K562 (cell line): ENCODE results near the gene ITLN1. TPM values are rescaled to one million over a fixed set of nuclear protein-coding genes. Genes with fewer than 3 reads are reported as not detected.

ENCODE experiments used
- ATAC-seq: fragments of 200-7000 bp; cut with Tn5 transposase; 3 replicates; pipeline ENCODE4 v1.9.1; 2020; ENCODE audit warnings: moderate library complexity
- BruUV-seq: library from RNA; stranded (reverse); fragments of 400-500 nt; replicated peaks from 2 replicates; lab custom pipeline; 2021; lab: Mats Ljungman, UMichigan
- CTCF ChIA-PET: fragments of 300-600 bp; formaldehyde crosslinking; extraction: SDS; loops from one replicate; lab custom pipeline; 2021; ENCODE audit warnings: low intra/inter-chr PET ratio; lab: Yijun Ruan, JAX
- POLR2A ChIA-PET: fragments of 300-600, 350-650 bp; sonication (Branson Sonifier 250); formaldehyde crosslinking; extraction: SDS; loops from one replicate; lab custom pipeline; 2021; ENCODE audit warnings: antibody characterized with exemption, inconsistent platforms; lab: Yijun Ruan, JAX
- DNase-seq, 4 experiments: peaks; one replicate each; pipeline versions ENCODE4 v3.0.0 to v3.0.0-alpha.2; 2011 to 2018; ENCODE audit warnings: low spot score in 3 of 4, mixed read lengths in 3 of 4; ENCODE audit errors: extremely low read depth in 1 of 4
- FAIRE-seq: peaks from 2 replicates; lab custom pipeline; 2011; peaks lifted over from hg19 to GRCh38; lab: Jason Lieb, UNC
- H2AFZ ChIP-seq: 2 replicates; pipeline ENCODE4 v1.6.0; 2011; ENCODE audit warnings: low read depth, low read length, control low read depth, inconsistent platforms
- H3K27ac ChIP-seq: fragments of 200-600 bp; 3 replicates; pipeline ENCODE4 v1.8.0; 2011; ENCODE audit warnings: low read depth, mild to moderate bottlenecking, control low read depth, inconsistent platforms, low read length, moderate library complexity, mixed read lengths; ENCODE audit errors: extremely low read depth
- H3K27me3 ChIP-seq, 2 experiments: fragments of 300-600 bp in 1 of 2; 2 replicates in 1 of 2; 3 replicates in 1 of 2; pipeline versions ENCODE4 v1.6.0 to v1.8.0; 2011; ENCODE audit warnings: inconsistent platforms in 2 of 2, low read length in 2 of 2, mild to moderate bottlenecking in 1 of 2, mixed read lengths in 1 of 2, moderate library complexity in 1 of 2; ENCODE audit not compliant: control insufficient read depth in 2 of 2, insufficient read depth in 2 of 2
- H3K36me3 ChIP-seq: fragments of 300-600 bp; 3 replicates; pipeline ENCODE4 v1.8.0; 2011; ENCODE audit warnings: mild to moderate bottlenecking, low read length, inconsistent platforms; ENCODE audit not compliant: control insufficient read depth, insufficient read depth
- H3K4me1 ChIP-seq, 2 experiments: fragments of 200-600 bp in 1 of 2; replicated peaks in 1 of 2; 2 replicates in 1 of 2; 3 replicates in 1 of 2; pipeline versions ENCODE4 v1.5.1 to v1.8.0; 2011; ENCODE audit warnings: inconsistent platforms in 2 of 2, low read length in 2 of 2, mild to moderate bottlenecking in 1 of 2, mixed read lengths in 1 of 2, moderate library complexity in 1 of 2; ENCODE audit not compliant: control insufficient read depth in 2 of 2, insufficient read depth in 2 of 2
- H3K4me2 ChIP-seq: 2 replicates; pipeline ENCODE4 v1.6.1; 2011; ENCODE audit warnings: low read length, control low read depth, inconsistent platforms, mixed read lengths; ENCODE audit not compliant: insufficient read depth
- H3K4me3 ChIP-seq: fragments of 200-600 bp; sonication (generic), shearing (Covaris generic); 2 replicates; pipeline ENCODE4 v1.5.1; 2016; ENCODE audit warnings: control low read depth, inconsistent platforms
- H3K79me2 ChIP-seq: fragments of 200-600 bp; 3 replicates; pipeline ENCODE4 v1.8.0; 2011; ENCODE audit warnings: low read length, inconsistent platforms; ENCODE audit not compliant: control insufficient read depth, insufficient read depth
- H3K9ac ChIP-seq, 2 experiments: 2 replicates each; pipeline versions ENCODE4 v1.6.0 to v1.6.1; 2011; ENCODE audit warnings: low read depth in 2 of 2, low read length in 2 of 2, control low read depth in 1 of 2, inconsistent platforms in 1 of 2, mild to moderate bottlenecking in 1 of 2, mixed read lengths in 1 of 2; ENCODE audit not compliant: insufficient read depth in 1 of 2
- H3K9me1 ChIP-seq: one replicate; pipeline ENCODE4 v1.6.0; 2011; ENCODE audit warnings: inconsistent platforms, mild to moderate bottlenecking, low read length, moderate library complexity; ENCODE audit not compliant: control insufficient read depth, insufficient read depth
- H3K9me3 ChIP-seq: replicated peaks from 2 replicates; pipeline ENCODE4 v1.5.1; 2011; ENCODE audit warnings: low read depth, low read length, inconsistent platforms; ENCODE audit not compliant: control insufficient read depth, insufficient read depth
- H4K20me1 ChIP-seq: replicated peaks from 2 replicates; pipeline ENCODE4 v1.6.1; 2011; ENCODE audit warnings: low read length, inconsistent platforms, mixed read lengths; ENCODE audit not compliant: control insufficient read depth, insufficient read depth
- BRCA1 ChIP-seq, 2 experiments: fragments of 450-650 bp in 1 of 2; sonication (generic) in 1 of 2; formaldehyde crosslinking in 1 of 2; IDR thresholded peaks; 2 replicates each; pipeline versions ENCODE4 v1.5.0 to v1.6.1; 2017 to 2020; ENCODE audit warnings: mild to moderate bottlenecking in 1 of 2, missing genetic modification reagents in 1 of 2
- FOXA1 ChIP-seq: fragments of 450-650 bp; IDR thresholded peaks from 2 replicates; pipeline ENCODE4 v1.6.1; 2016; ENCODE audit warnings: mild to moderate bottlenecking, borderline replicate concordance
- FOXM1 ChIP-seq, 2 experiments: fragments of 450-650 bp in 1 of 2; sonication (generic) in 1 of 2; formaldehyde crosslinking in 1 of 2; IDR thresholded peaks; 2 replicates each; pipeline versions ENCODE4 v1.6.1 to v1.9.0; 2017 to 2022; ENCODE audit warnings: low read depth in 2 of 2, mild to moderate bottlenecking in 2 of 2, missing genetic modification reagents in 1 of 2, moderate library complexity in 1 of 2
- JUNB ChIP-seq: fragments of 450-650 bp; formaldehyde crosslinking; conservative IDR thresholded peaks from 2 replicates; pipeline ENCODE4 v1.4.0; 2020; ENCODE audit warnings: mild to moderate bottlenecking
- NEUROD1 ChIP-seq: fragments of 150-350 bp; IDR thresholded peaks from 2 replicates; pipeline ENCODE4 v1.6.1; 2014; ENCODE audit warnings: borderline replicate concordance, low read length, low read depth; ENCODE audit not compliant: partially characterized antibody
- NFATC3 ChIP-seq: fragments of 450-650 bp; IDR thresholded peaks from 2 replicates; pipeline ENCODE4 v1.6.1; 2017; ENCODE audit warnings: mild to moderate bottlenecking
- PHB2 ChIP-seq: fragments of 450-650 bp; IDR thresholded peaks from 2 replicates; pipeline ENCODE4 v1.6.1; 2017; ENCODE audit warnings: low read depth
- PRMT5 ChIP-seq: sonication (generic); formaldehyde crosslinking; IDR thresholded peaks from 2 replicates; pipeline ENCODE4 v1.5.0; 2020; ENCODE audit warnings: missing genetic modification reagents
- RBM15 ChIP-seq: fragments of 200-400 bp; formaldehyde crosslinking; IDR thresholded peaks from 2 replicates; pipeline ENCODE4 v1.6.1; 2018; ENCODE audit warnings: mild to moderate bottlenecking, low read length, moderate library complexity; ENCODE audit not compliant: insufficient read depth
- SETDB1 ChIP-seq: IDR thresholded peaks from one replicate; pipeline ENCODE4 v1.6.1; 2012; ENCODE audit warnings: low read length, control low read depth, inconsistent platforms
- SIX5 ChIP-seq, 2 experiments: IDR thresholded peaks; 2 replicates each; pipeline ENCODE4 v1.6.1; 2011; ENCODE audit warnings: low read length in 2 of 2, borderline replicate concordance in 1 of 2, low read depth in 1 of 2, mild to moderate bottlenecking in 1 of 2, moderate library complexity in 1 of 2; ENCODE audit not compliant: insufficient read depth in 1 of 2
- SMAD4 ChIP-seq: fragments of 250-450 bp; sonication (Bioruptor Pico); conservative IDR thresholded peaks from 2 replicates; pipeline ENCODE4 v1.8.0; 2021; ENCODE audit warnings: inconsistent platforms, mild to moderate bottlenecking, moderate library complexity
- SMARCA5 ChIP-seq: fragments of 450-650 bp; IDR thresholded peaks from 2 replicates; pipeline ENCODE4 v1.6.1; 2016
- SREBF2 ChIP-seq: sonication (generic); formaldehyde crosslinking; IDR thresholded peaks from 2 replicates; pipeline ENCODE4 v1.4.0; 2020; ENCODE audit warnings: mild to moderate bottlenecking, missing genetic modification reagents
- SRSF7 ChIP-seq: fragments of 200-400 bp; formaldehyde crosslinking; optimal IDR thresholded peaks from 2 replicates; pipeline ENCODE3; 2017; ENCODE audit warnings: mild to moderate bottlenecking, low read depth, low read length
- TSC22D4 ChIP-seq: fragments of 450-650 bp; IDR thresholded peaks from 2 replicates; pipeline ENCODE4 v1.6.1; 2016; ENCODE audit warnings: missing genetic modification characterization, missing biosample characterization, control low read depth
- ZBTB17 ChIP-seq: fragments of 450-650 bp; formaldehyde crosslinking; IDR thresholded peaks from 2 replicates; pipeline ENCODE4 v1.4.0; 2020; ENCODE audit warnings: mild to moderate bottlenecking
- ZEB2 ChIP-seq: fragments of 450-650 bp; IDR thresholded peaks from 2 replicates; pipeline ENCODE4 v1.6.1; 2016
- WGBS: fragments of 100-300 bp; shearing (Covaris generic); methylation state at CpG from one replicate; pipeline ENCODE4 v1.1.6; 2016; ENCODE audit warnings: low coverage, mixed read lengths; ENCODE audit not compliant: insufficient coverage; ENCODE audit errors: missing lambda C conversion rate; 5-methylcytosine and 5-hydroxymethylcytosine counted together
- in situ Hi-C: fragments of 300-500 bp; cut with MboI; formaldehyde crosslinking; loops from 4 replicates; pipeline ENCODE4 v1.15.0; 2018; ENCODE audit warnings: inconsistent platforms, mixed read lengths
- intact Hi-C: fragments of 100-400 bp; cut with micrococcal nuclease; formaldehyde crosslinking; loops from 2 replicates; pipeline ENCODE4 v1.14.2; 2022
- polyA plus RNA-seq, 8 experiments: library from polyadenylated mRNA; depleted of rRNA in 4 of 8; stranded (reverse) in 5 of 8; unstranded in 3 of 8; fragments of >200 nt; fragmentation: Nextera tagmentation in 2 of 8; fragmentation: Illumina TruSeq in 1 of 8; extraction: Ambion mirVana in 2 of 8; extraction: Trizol in 1 of 8; gene quantifications; 2 replicates each; pipeline versions ENCODE4 v1.2.1 to v1.2.3, GENCODE V29; 2011 to 2014; ENCODE audit warnings: inconsistent platforms in 1 of 8, missing spikeins in 1 of 8
- total RNA-seq, 7 experiments: library from RNA; depleted of rRNA in 6 of 7; stranded (reverse); fragments of >200 nt in 6 of 7; fragmentation: Illumina TruSeq in 2 of 7; extraction: Trizol in 2 of 7; gene quantifications; 2 replicates each; pipeline versions ENCODE4 v1.2.1 to v1.2.3, GENCODE V29; 2011 to 2021; ENCODE audit warnings: low replicate concordance in 1 of 7
- TF ChIP-seq, protein P1 (sequence below): fragments of 450-650 bp; conservative IDR thresholded peaks from 2 replicates; pipeline ENCODE4 v1.6.1; 2016; ENCODE audit warnings: missing genetic modification characterization, low read depth, mild to moderate bottlenecking, control low read depth, missing compliant biosample characterization

ITLN1 gene
- total and polyA plus RNA-seq, 9 of the 15 experiments (the other 6 are each of a cell fraction or from before 2014, with no cell fraction given): not detected

GRCh38 chr1:160905617-160905989 lies 20.6 kb upstream of the ITLN1 start:
- Histone ChIP-seq H3K36me3 (no peaks in the 10 kb centered on the region), H4K20me1 (no peaks in the 10 kb centered on the region), H3K4me2 (no peak overlapping the region), H3K9me3 (peaks cover 4% of the 10 kb centered on the region; the same call in 1 of the 2 replicates), H3K4me1 (no peaks in the 10 kb centered on the region), H3K79me2 (no peaks in the 10 kb centered on the region), H3K27ac (no peak overlapping the region), H3K9me1 (no peaks in the 10 kb centered on the region), H2AFZ (no peak overlapping the region), H3K27me3 (peaks cover 4 to 25% of the 10 kb centered on the region in 2 experiments; a peak in 3 of 5 replicates), H3K9ac (no peak overlapping the region), H3K4me3 (no peak overlapping the region)
- 2% methylated on average over 4 of the region's 4 CpGs for WGBS
- intact Hi-C loops: no loop called here
- ATAC-seq (no peak), FAIRE-seq (no peak), DNase-seq (no peak)
- no peak for TF ChIP-seq SMAD4 (CRISPR knock-in tag)
- TF ChIP-seq JUNB (CRISPR knock-in tag): no peak
- no peak for TF ChIP-seq SMARCA5
- TF ChIP-seq SIX5 (IDR thresholded peaks at IDR 0.05; ENCODE audit: borderline replicate concordance in 1 of 2, insufficient read depth in 1 of 2, low read depth in 1 of 2, low read length in 2 of 2): no peak
- TF ChIP-seq BRCA1 (IDR thresholded peaks at IDR 0.05): no peak
- no peak for TF ChIP-seq BRCA1 (CRISPR knock-in tag; IDR thresholded peaks at IDR 0.05)
- no peak for TF ChIP-seq PHB2
- TF ChIP-seq SREBF2 (CRISPR knock-in tag): no peak
- no peak for TF ChIP-seq NFATC3
- no peak for TF ChIP-seq TSC22D4 (tag)
- TF ChIP-seq SRSF7: no peak
- TF ChIP-seq, protein P1, sequence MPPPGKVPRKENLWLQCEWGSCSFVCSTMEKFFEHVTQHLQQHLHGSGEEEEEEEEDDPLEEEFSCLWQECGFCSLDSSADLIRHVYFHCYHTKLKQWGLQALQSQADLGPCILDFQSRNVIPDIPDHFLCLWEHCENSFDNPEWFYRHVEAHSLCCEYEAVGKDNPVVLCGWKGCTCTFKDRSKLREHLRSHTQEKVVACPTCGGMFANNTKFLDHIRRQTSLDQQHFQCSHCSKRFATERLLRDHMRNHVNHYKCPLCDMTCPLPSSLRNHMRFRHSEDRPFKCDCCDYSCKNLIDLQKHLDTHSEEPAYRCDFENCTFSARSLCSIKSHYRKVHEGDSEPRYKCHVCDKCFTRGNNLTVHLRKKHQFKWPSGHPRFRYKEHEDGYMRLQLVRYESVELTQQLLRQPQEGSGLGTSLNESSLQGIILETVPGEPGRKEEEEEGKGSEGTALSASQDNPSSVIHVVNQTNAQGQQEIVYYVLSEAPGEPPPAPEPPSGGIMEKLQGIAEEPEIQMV (tag): no peak
- no peak for TF ChIP-seq ZBTB17
- no peak for TF ChIP-seq FOXA1
- TF ChIP-seq RBM15: no peak
- TF ChIP-seq ZEB2: no peak
- no peak for TF ChIP-seq NEUROD1
- TF ChIP-seq PRMT5 (CRISPR knock-in tag): no peak
- no peak for TF ChIP-seq SETDB1
- TF ChIP-seq FOXM1 (IDR thresholded peaks at IDR 0.05; ENCODE audit: low read depth): no peak
- TF ChIP-seq FOXM1 (CRISPR knock-in tag; IDR thresholded peaks at IDR 0.05; ENCODE audit: low read depth): no peak
- ChIA-PET POLR2A (interaction anchor here (0.9 kb wide), 1 partner anchor 12 kb away, joined by 3 read pairs; no protein-coding TSS in a partner anchor), CTCF (no interaction called here)
- in situ Hi-C loops: no loop called here
- BruUV-seq: no TSS peak
